Measurements from ENCODE around the gene PHF24. TPM values are rescaled to one million over a fixed set of nuclear protein-coding genes. Genes with fewer than 3 reads are reported as not detected.

The PHF24 gene
- total RNA-seq, 2 experiments from 2014 or later, result not detected

DNA sequence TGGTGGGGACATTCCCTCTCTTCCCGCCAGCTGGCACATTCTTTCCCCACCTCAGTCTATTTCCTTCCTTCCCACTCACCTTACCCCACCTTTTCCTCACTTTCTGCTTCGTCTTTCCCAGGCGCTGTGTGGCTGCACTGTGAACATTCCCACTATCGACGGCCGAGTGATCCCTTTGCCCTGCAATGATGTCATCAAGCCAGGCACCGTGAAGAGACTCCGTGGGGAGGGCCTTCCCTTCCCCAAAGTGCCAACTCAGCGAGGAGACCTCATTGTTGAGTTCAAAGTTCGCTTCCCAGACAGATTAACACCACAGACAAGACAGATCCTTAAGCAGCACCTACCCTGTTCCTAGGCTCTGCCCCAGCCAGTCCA is 38.8 kb downstream of the PHF24 start:
- no peak for ATAC-seq (ENCODE audit: poor library complexity)
- no peak overlapping the region for H3K4me3 Mint-ChIP-seq
- no peaks in the 10 kb centered on the region for H3K27me3 ChIP-seq (ENCODE audit: control insufficient read depth in 1 of 2, insufficient read depth in 2 of 2, low read length in 2 of 2)
- H3K9me3 Mint-ChIP-seq, result no peaks in the 10 kb centered on the region
- no peak for DNase-seq
- no peaks in the 10 kb centered on the region for H3K4me1 ChIP-seq (ENCODE audit: insufficient read depth, low read length)
- H3K4me3 ChIP-seq (ENCODE audit: low read length), result no peak overlapping the region
- H3K4me1 Mint-ChIP-seq (ENCODE audit: low read depth), result no peaks in the 10 kb centered on the region
- intact Hi-C loops (cut with DNase I, micrococcal nuclease), result no loop called here
- no peak overlapping the region for H3K27ac ChIP-seq (ENCODE audit: low read depth in 1 of 2, low read length in 2 of 2)
- no peaks in the 10 kb centered on the region for H3K36me3 ChIP-seq (ENCODE audit: insufficient read depth, low read length)
- TF ChIP-seq, protein P1, sequence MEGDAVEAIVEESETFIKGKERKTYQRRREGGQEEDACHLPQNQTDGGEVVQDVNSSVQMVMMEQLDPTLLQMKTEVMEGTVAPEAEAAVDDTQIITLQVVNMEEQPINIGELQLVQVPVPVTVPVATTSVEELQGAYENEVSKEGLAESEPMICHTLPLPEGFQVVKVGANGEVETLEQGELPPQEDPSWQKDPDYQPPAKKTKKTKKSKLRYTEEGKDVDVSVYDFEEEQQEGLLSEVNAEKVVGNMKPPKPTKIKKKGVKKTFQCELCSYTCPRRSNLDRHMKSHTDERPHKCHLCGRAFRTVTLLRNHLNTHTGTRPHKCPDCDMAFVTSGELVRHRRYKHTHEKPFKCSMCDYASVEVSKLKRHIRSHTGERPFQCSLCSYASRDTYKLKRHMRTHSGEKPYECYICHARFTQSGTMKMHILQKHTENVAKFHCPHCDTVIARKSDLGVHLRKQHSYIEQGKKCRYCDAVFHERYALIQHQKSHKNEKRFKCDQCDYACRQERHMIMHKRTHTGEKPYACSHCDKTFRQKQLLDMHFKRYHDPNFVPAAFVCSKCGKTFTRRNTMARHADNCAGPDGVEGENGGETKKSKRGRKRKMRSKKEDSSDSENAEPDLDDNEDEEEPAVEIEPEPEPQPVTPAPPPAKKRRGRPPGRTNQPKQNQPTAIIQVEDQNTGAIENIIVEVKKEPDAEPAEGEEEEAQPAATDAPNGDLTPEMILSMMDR (IDR thresholded peaks at IDR 0.05), result no peak
- no peaks in the 10 kb centered on the region for H3K27me3 Mint-ChIP-seq
- ChIA-PET POLR2A (no interaction called here), CTCF (no interaction called here)
- H3K9me3 ChIP-seq (ENCODE audit: control insufficient read depth in 1 of 2, insufficient read depth in 1 of 2, low read length in 2 of 2), result no peaks in the 10 kb centered on the region
- H3K27ac Mint-ChIP-seq, result no peak overlapping the region
- no peaks in the 10 kb centered on the region for H3K36me3 Mint-ChIP-seq (ENCODE audit: low read depth)

DNA sequence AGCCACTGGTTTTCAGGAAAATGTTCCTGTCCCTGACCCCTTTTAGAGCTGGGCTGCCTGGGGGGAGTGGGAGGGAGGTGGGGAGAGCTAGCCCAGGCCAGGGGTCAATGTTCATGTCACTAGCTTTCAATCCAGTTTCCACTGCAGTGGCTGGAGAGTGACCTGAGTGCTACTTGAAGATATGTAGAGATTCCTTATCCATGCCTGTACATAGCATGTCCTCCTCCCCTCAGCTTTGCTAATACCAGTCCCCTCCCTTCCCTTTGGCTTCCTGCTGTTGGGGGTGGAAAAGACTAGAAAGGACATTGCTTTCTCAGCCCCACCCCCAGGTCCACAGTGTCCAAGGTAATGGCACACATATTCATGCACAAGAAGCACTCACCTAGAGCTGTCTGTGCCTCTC is 39.3 kb downstream of the PHF24 start:
- H3K36me3 Mint-ChIP-seq (ENCODE audit: low read depth), result no peaks in the 10 kb centered on the region
- no peak overlapping the region for H3K4me3 Mint-ChIP-seq
- H3K9me3 ChIP-seq (ENCODE audit: control insufficient read depth in 1 of 2, insufficient read depth in 1 of 2, low read length in 2 of 2), result no peaks in the 10 kb centered on the region
- no peak overlapping the region for H3K27ac Mint-ChIP-seq
- H3K4me1 ChIP-seq (ENCODE audit: insufficient read depth, low read length), result no peaks in the 10 kb centered on the region
- no peaks in the 10 kb centered on the region for H3K4me1 Mint-ChIP-seq (ENCODE audit: low read depth)
- H3K36me3 ChIP-seq (ENCODE audit: insufficient read depth, low read length), result no peaks in the 10 kb centered on the region
- intact Hi-C loops (cut with DNase I, micrococcal nuclease), result no loop called here
- no peak overlapping the region for H3K4me3 ChIP-seq (ENCODE audit: low read length)
- no peaks in the 10 kb centered on the region for H3K27me3 ChIP-seq (ENCODE audit: control insufficient read depth in 1 of 2, insufficient read depth in 2 of 2, low read length in 2 of 2)
- DNase-seq (no peak), ATAC-seq (ENCODE audit: poor library complexity) (no peak)
- POLR2A ChIA-PET, result no interaction called here
- no peaks in the 10 kb centered on the region for H3K9me3 Mint-ChIP-seq
- CTCF ChIA-PET, result no interaction called here
- H3K27me3 Mint-ChIP-seq, result no peaks in the 10 kb centered on the region
- no peak overlapping the region for H3K27ac ChIP-seq (ENCODE audit: low read depth in 1 of 2, low read length in 2 of 2)
- TF ChIP-seq, protein P1 (IDR thresholded peaks at IDR 0.05), result no peak

DNA sequence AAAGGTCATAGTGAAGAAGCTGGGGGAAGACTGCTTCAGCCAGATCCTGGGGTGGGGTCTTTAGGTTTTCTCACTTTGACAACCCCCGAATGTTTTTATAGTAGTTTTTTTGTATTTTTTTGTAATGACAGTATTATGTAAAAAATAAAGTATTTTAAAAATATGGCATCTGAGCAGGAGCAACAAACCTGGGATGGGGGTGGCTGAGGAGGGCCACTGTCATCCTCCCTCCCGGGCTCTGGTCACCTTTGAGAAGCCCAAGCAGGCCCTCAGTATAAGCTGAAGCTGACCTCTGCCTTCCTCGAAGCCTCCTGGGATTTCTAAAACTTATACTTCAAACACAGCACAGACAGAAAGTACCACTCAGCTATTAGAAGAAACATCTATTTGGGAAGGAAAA is 40.2 kb downstream of the PHF24 start:
- no peaks in the 10 kb centered on the region for H3K36me3 ChIP-seq (ENCODE audit: insufficient read depth, low read length)
- TF ChIP-seq, protein P1 (IDR thresholded peaks at IDR 0.05), result no peak

More for the DNA sequence above, 40.2 kb downstream of the PHF24 start:
- Mint-ChIP-seq H3K9me3 (no peaks in the 10 kb centered on the region), H3K36me3 (ENCODE audit: low read depth) (no peaks in the 10 kb centered on the region), H3K27me3 (no peaks in the 10 kb centered on the region), H3K27ac (no peak overlapping the region), H3K4me1 (ENCODE audit: low read depth) (no peaks in the 10 kb centered on the region), H3K4me3 (no peak overlapping the region)
- DNase-seq (no peak), ATAC-seq (ENCODE audit: poor library complexity) (no peak)
- CTCF ChIA-PET, result no interaction called here
- H3K9me3 ChIP-seq (ENCODE audit: control insufficient read depth in 1 of 2, insufficient read depth in 1 of 2, low read length in 2 of 2), result no peaks in the 10 kb centered on the region
- no peaks in the 10 kb centered on the region for H3K27me3 ChIP-seq (ENCODE audit: control insufficient read depth in 1 of 2, insufficient read depth in 2 of 2, low read length in 2 of 2)
- H3K27ac ChIP-seq (ENCODE audit: low read depth in 1 of 2, low read length in 2 of 2), result no peak overlapping the region
- H3K4me3 ChIP-seq (ENCODE audit: low read length), result no peak overlapping the region
- POLR2A ChIA-PET, result interaction anchor here (0.6 kb wide), 1 partner anchor 17 kb away, joined by 3 read pairs; no protein-coding TSS in a partner anchor
- H3K4me1 ChIP-seq (ENCODE audit: insufficient read depth, low read length), result no peaks in the 10 kb centered on the region
- intact Hi-C loops (cut with DNase I, micrococcal nuclease), result no loop called here

All from CD4-positive, alpha-beta T cell (primary cell).